ENCODE data around the gene HYCC1. TPM values are rescaled to one million over a fixed set of nuclear protein-coding genes. Genes with fewer than 3 reads are reported as not detected.

HYCC1 gene
- total RNA-seq = 10 to 100 TPM; 26.9 to 72.9 (median 55.0) TPM

DNA sequence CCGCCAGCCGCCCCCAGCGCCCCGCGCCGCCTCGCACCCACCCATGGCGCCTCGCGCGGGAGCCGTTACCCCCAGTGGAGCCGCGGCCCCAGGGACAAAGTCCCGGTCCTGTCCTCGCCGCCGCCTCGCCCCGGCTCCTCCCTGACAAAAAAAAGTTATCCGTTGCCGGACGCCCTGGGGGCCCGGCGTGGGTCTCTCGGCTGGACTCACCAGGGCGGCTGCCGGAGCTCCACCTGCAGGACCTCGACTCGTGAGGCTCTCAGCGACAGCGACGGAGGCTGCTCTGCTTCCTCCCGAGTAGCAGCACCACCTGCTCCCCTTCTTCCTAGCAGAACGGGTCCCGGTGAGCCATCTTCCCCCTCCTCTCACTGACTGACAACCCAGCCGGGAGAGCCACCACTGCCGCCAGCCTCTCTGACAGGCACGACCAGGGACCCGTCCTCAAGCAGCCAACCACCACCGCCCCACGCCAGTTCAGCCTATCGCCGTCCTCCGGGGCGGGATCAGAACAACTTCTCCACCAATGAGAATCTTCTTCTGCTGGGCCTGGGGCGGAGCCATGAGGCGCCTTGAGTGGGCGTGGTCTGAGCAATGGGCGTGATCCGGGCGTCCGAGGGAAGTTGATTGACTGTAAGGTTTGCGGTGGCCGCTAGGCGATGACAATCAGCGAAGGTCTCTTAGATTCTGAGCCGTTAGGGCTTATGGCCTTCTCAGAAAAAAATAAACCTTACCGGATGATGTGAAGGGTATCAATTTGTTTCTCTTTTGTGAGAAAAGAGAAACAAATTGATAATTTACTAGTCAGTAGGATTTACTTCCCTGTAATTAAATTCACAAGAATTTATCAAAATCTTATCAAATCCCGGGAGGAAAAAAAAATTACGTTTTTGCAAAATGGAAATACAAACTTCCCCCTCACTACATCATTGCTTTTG is at the start of gene HYCC1:
Gene HYCC1 (minus strand): TSS at position 416 of the 935 bp plus-strand sequence. CDS start 23,019 bp downstream, outside the sequence.
- TF ChIP-seq, protein P1, sequence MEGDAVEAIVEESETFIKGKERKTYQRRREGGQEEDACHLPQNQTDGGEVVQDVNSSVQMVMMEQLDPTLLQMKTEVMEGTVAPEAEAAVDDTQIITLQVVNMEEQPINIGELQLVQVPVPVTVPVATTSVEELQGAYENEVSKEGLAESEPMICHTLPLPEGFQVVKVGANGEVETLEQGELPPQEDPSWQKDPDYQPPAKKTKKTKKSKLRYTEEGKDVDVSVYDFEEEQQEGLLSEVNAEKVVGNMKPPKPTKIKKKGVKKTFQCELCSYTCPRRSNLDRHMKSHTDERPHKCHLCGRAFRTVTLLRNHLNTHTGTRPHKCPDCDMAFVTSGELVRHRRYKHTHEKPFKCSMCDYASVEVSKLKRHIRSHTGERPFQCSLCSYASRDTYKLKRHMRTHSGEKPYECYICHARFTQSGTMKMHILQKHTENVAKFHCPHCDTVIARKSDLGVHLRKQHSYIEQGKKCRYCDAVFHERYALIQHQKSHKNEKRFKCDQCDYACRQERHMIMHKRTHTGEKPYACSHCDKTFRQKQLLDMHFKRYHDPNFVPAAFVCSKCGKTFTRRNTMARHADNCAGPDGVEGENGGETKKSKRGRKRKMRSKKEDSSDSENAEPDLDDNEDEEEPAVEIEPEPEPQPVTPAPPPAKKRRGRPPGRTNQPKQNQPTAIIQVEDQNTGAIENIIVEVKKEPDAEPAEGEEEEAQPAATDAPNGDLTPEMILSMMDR (IDR thresholded peaks at IDR 0.05; ENCODE audit: low read depth) = no peak

DNA sequence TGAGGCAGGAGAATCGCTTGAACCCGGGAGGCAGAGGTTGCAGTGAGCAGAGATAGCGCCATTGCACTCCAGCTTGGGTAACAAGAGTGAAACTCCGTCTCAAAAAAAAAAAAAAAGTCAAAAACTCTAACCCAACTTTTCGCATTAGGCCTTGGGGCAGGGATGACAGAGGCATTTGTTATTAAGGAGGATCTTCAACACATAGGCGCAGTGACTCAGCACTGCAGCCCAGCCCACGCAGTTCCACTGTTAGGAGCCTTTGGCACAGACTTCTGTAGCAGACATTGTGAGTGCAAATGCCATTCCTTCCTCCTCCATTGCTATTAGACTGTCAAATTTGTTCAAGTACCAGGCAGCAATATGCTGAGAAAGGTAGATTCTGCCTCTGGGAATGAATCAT is 48.5 kb upstream of the HYCC1 start:
- TF ChIP-seq, protein P1 (IDR thresholded peaks at IDR 0.05; ENCODE audit: low read depth) = no peak

DNA sequence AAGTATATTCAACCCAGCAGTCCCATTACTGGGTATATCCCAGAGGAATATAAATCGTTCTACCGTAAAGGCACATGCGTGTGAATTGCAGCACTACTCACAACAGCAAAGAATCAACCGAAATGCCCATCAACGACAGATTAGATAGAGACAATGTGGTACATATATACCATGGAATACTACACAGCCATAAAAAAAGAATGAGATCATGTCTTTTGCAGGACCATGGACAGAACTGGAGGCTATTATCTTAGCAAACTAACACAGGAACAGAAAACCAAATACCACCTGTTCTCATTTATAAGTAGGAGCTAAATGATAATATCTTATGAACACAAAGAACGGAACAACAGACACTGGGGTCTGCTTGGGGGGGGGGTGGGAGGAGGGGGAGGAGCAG is 47.4 kb upstream of the HYCC1 start:
- TF ChIP-seq, protein P1 (IDR thresholded peaks at IDR 0.05; ENCODE audit: low read depth) = no peak

DNA sequence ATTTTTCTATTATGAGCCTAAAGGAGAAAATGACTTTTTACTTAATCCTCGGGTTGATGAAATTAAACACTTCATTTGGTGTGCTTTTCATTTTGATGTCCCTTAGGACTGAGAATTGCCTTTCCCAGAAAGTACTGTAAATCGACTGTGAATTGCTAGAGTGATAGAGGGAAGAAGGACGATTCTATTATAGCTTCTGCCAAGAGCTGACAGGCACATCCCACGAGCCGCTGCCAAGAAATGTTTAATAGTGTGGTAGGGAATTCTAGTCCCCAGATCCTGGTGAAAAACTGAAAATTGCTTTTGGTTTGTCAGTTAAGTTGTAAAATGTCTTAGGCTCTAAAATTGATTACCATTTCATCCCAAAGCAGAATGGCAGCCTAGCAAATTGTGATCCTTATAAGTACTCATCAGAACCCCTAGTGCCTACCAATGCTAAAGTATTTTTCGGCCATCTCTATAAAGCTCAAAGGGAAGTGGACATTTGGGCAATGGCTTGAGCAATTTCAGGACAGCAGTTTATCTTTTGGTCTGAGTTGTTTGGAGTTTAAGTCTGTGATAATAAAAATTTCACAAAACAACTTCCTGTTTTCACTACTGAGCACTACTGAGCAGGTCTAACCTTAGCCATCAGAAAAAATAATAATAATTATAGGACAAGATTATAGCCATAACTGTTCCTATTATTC is 44.6 kb upstream of the HYCC1 start:
- TF ChIP-seq, protein P1 (IDR thresholded peaks at IDR 0.05; ENCODE audit: low read depth) = no peak

DNA sequence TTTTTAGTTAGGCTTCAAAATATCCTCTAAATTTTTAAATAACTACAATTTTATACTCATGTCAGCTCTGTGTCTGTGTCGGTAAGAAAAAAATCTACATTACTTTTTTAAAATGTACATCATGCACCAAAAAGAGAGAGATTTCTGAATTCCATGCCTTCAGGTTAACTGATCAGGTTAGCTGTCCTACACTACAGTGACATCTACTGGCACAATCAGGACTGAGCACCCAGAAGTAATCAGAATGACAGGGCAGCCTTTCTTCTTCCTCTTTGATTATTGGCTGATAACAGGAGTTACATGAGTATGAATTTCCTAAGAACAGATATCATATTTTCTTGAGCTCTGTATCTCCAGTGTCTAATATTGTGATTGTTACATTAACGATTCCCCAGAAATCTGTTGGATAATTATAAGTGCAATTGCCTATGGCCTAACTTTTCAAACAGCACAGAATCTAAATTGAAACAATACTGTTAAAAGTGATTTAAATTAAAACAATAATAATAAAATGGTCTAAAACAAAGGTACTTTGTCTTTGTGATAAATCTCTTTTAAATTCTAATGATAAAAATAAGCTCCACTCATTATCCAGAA is 41.8 kb upstream of the HYCC1 start:
- TF ChIP-seq, protein P1 (IDR thresholded peaks at IDR 0.05; ENCODE audit: low read depth) = no peak

DNA sequence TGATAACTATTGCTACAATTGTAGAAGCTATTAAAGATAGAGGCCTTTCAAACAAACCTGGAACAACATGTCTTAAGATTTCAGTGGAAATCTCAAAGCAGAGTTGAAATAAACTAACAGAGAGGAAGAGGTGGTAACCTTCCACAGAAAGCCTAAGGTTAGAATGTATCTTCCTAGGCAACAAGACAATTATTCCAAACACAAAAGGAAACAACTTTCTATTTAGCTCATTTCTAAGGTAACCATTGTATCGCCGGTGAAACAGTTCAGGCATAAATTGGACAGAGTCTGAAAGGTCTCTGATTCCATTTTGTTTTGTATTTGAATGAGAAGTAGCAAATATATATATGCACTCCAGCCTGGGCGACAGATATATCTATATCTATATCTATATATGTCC is 30.7 kb upstream of the HYCC1 start:
- TF ChIP-seq, protein P1 (IDR thresholded peaks at IDR 0.05; ENCODE audit: low read depth) = no peak

DNA sequence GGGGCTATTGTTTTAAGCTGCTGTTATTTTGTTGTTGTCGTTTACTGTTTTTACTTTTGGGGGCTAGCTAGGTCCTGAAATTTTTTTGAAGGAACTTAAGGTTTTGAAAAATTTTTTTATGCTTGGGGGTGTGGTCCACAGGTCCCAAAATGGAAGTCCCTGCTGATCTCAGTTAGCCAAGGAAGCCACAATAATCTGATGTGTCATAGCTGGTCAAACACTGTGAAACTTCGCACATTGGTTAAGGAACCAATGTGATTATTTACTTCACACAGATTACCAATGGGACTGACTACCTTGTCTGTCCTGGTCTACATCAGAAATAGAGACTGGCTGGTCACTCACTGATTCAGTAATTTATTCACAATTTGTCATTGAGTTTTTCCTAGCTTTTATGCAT is 29.5 kb upstream of the HYCC1 start:
- TF ChIP-seq, protein P1 (IDR thresholded peaks at IDR 0.05; ENCODE audit: low read depth) = no peak

Data from subcutaneous adipose tissue (tissue), 4 donors.